HG02759 (cell line): ENCODE measurements around the gene DNAAF6.
"Not testable (repeated sequence)": the region's sequence is repeated elsewhere in the genome, so short reads cannot be mapped to it uniquely, and the experiment has no call there.

Experiments
- ATAC-seq: cut with Tn5 transposase; IDR thresholded peaks from one replicate; pipeline ENCODE4 v1.9.1; 2021; ENCODE audit warnings: mild to moderate bottlenecking, moderate library complexity; ENCODE audit not compliant: unreplicated experiment

The DNAAF6 gene

GRCh38 chrX:107205770-107206696 lies at the start of gene DNAAF6, which contains the start of gene NUP62CL:
TSS of gene DNAAF6 (plus strand) at chrX:107206611. CDS start at chrX:107212876, 6,265 bp downstream.
TSS of gene NUP62CL (minus strand) at chrX:107206433. CDS start at chrX:107175146, 31,287 bp downstream.
- ATAC-seq: peak; percentile 97

DNA sequence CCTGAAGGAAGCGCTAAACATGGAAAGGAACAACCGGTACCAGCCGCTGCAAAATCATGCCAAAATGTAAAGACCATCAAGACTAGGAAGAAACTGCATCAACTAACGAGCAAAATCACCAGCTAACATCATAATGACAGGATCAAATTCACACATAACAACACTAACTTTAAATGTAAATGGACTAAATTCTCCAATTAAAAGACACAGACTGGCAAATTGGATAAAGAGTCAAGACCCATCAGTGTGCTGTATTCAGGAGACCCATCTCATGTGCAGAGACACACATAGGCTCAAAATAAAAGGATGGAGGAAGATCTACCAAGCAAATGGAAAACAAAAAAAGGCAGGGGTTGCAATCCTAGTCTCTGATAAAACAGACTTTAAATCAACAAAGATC lies 48.8 kb upstream of the DNAAF6 start:
- not testable (repeated sequence) for ATAC-seq

GRCh38 chrX:107167163-107167921 lies 39.1 kb upstream of the DNAAF6 start:
- no peak for ATAC-seq

- ATAC-seq: no peak
These were observed 38.2 kb upstream of the DNAAF6 start for GRCh38 chrX:107168257-107168656.

GRCh38 chrX:107168712-107169111 lies 37.7 kb upstream of the DNAAF6 start:
- ATAC-seq: no peak

GRCh38 chrX:107171369-107172102 lies 34.9 kb upstream of the DNAAF6 start:
- ATAC-seq: no peak

DNA sequence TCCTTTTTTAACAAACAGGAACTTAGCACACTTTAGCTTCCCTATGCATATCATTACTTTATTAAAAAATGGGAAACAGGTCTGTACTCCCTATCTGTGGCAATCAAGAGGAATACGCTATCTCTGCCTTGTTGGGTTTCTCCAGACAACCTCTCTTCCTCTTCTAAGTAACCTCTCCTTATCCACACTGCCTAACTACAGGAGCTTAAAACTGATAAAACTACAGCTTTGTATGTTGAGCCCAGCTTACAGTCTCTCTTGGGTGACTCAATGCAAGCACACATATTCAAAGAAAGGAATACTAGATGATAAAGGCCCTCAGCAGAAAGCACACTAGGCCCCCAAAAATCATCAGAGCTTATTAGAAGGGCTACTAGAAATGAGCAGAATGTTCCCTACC lies 9.1 kb upstream of the DNAAF6 start:
- ATAC-seq: no peak

- ATAC-seq: not testable (repeated sequence)
These were observed 8.3 kb upstream of the DNAAF6 start for GRCh38 chrX:107198074-107198473.

DNA sequence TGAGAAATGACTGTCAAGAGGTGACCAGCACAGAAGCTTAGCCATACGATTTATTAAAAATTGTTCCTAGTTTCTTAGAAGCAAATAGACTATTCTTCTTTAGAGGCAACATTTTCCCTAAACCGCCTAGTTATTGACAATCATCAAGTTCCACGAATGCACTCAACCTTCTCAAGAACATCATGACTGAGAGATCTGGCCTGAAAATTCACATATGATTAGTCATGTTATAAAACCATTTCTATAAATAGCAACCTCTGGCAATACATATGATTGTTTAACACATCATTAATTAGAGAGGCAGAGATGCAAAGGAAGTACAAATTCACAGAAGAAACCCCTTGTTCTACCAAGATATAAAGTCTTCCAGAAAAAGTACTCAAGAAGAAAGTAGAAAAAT lies 6.9 kb upstream of the DNAAF6 start:
- ATAC-seq: no peak

DNA sequence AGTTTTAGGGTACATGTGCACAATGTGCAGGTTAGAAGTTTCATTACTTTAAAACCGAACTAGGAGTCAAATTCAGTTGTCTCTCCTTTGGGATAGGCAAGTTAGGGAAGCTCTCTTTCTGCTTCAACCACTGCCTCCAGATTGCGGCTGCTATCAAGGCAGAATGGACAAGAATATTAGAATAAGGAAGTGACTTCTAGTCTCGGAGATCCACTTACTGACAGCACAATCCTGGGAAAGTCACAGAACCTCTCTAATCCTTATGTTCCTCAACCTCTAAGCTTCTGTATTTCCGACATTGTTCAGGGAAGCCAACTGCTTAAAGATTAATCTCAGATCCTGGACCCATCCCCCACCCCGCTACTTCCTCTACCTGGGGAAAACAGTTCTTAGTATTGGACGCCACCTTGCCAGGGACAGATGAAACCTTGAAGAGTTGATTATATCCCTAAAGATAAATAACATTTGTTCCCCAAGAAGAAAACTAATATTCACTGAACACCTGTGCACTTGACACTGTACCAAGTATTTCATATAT lies 2.3 kb upstream of the DNAAF6 start:
- no peak for ATAC-seq

GRCh38 chrX:107206697-107207065 lies 270 bp downstream of the DNAAF6 start:
- ATAC-seq: no peak

DNA sequence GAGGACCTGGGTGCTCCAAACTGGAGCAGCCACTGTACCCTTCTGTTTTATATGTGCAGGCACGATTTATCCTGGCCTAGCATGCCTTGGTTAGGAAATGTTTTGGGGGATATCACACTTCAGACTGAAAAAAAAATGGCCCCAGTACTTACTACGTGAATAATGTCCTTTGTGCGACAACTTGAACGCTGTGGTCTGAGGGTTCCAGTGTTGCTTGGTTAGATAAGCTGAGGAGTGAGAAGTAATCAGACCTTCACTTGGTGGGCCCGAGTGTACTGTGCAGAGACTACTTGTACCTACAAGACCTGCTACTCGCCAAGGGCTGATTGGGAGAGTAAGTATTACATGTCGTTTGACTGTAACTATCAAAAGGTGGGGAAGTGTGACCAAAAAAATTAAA lies 678 bp downstream of the DNAAF6 start:
- ATAC-seq: no peak

GRCh38 chrX:107207943-107208342 lies 1.5 kb downstream of the DNAAF6 start:
- no peak for ATAC-seq

GRCh38 chrX:107213477-107213876 lies 7.1 kb downstream of the DNAAF6 start:
- no peak for ATAC-seq

GRCh38 chrX:107226757-107227156 lies 20.3 kb downstream of the DNAAF6 start:
- ATAC-seq: no peak

DNA sequence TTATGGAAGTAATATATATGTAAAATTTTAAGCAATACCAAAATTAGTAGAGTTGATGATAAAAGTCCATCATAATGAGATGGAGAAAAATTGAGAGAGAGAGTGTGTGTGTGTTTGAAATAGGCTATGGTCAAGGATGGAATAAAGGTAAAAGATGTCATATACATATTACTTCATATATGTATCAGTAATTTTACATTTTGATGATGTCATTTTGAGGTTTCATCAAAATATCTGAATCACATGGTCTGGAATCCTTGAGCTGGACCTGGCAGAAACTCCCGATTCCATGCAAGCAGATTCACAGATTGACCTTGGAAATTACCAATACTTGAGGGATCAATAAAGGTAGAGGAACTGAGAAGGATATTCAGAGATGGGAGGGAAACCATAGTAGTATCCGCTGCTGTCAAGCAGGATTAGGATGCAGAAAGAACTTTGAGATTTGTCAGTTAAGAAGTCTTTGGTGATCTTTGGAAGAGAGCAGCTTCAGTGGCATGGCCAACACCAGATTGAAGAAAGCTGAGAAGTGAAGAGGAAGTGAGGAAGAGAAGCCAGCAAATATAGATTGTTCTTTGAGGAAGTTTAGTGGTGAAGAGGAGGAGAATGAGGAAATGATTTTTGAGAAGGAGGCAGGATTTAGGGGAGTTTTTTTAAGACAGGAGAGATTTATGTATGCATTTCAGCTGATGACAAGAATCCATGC lies 21.5 kb downstream of the DNAAF6 start:
- ATAC-seq: no peak

DNA sequence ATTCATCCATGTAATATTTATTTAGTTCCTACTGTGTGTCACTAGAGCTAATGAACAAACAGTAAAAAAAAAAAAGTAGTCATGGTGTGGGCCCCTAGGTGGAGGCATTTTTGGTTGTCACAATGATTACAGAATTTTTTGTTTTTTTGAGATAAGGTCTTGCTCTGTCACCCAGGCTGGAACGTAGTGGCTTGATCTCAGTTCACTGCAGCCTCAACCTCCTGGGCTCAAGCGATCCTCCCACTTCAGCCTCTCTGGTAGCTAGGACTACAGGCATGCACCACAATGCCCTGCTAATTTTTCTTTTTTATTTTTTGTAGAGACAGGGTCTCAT lies 22.0 kb downstream of the DNAAF6 start:
- no peak for ATAC-seq

- no peak for ATAC-seq
These were observed 66.1 kb downstream of the DNAAF6 start for GRCh38 chrX:107272431-107272921.

- ATAC-seq: no peak
These were observed 67.4 kb downstream of the DNAAF6 start for GRCh38 chrX:107273795-107274194.

- no peak for ATAC-seq
These were observed 82.3 kb downstream of the DNAAF6 start for GRCh38 chrX:107288676-107289075.
